Measurements from ENCODE around the gene OR52I1.

OR52I1 gene

GRCh38 chr11:4611986-4612385 lies 18.1 kb downstream of the OR52I1 start:
- no peak for DNase-seq (ENCODE audit: low spot score)

GRCh38 chr11:4615856-4616444 lies 22.1 kb downstream of the OR52I1 start:
- DNase-seq (ENCODE audit: low spot score): no peak

DNA sequence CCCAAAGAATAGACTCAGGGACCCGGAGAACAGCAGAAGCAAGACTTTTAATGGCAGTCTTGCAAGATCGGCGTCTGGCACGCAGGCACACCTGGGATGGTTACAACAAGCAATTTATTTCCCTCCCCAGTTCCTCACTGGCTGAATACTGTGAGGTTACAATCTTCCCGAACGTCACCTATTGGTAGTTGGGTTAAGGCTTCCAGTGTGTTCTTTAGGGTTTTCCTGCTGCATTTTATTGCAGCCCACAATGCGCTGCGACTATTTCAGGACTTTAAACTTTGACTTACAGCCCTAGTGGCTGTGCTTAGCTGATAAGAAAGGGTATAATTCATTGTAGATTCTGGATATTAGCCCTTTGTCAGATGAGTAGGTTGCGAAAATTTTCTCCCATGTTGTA lies 25.7 kb downstream of the OR52I1 start:
- no peak for DNase-seq (ENCODE audit: low spot score)

GRCh38 chr11:4626207-4627099 lies 32.6 kb downstream of the OR52I1 start:
- DNase-seq (ENCODE audit: low spot score): no peak

DNA sequence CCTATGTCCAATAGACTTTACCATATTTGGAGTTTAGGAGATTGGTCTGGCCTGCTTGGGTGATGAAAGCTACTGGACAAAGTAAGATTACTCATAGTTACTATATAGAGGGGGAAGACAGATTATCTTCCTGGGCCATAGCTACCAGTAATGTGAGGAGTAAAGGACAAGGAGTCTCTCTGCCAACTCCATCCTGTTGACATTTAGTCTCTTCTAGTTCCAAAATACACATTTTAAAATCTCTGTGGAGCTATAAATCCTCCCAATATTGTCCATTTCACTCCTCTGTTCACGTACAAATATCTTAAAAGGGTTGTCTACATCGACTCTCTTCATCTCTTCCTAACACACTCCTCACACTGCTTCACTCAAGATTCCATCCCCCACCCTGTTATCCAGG lies 42.3 kb downstream of the OR52I1 start:
- no peak for DNase-seq (ENCODE audit: low spot score)

DNA sequence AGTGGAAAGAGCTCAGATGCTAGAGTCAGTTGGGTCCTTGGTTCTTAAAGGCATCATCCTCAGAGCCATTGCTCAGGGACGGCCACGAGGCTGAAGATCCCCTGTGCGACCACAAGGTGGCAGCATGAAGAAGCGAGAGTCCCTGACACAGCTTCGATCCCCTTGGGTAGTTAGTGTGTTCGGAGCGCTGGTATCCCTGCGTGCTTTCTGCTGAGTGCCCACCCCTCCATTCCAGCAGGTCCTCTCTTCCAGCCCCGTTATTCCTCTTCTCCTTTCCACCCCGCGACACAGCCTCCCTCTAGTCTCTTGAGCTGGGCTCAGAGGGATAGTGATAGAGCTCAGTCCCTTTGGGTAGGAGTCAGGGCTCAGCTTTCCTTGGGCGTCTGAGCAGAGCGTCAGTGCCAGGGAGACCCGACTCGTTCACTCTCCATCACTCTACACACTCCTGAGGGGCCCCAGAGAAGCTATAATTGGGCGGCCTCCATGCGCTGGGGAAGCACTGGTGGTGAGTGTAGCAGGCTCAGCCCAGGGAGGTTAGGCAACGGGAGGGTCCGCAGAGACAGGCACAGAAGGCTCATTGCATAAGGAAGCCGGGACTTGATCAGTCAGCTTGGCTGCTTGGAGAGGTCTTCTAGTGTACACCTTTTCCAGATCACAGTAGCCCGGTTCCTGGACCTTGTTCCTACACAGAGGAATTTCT lies 43.3 kb downstream of the OR52I1 start, which contains the start of gene OR51D1:
OR51D1 (plus strand) TSS at position 516 of the 700 bp plus-strand sequence. CDS start 2,314 bp downstream, outside the sequence.
- no peak for DNase-seq (ENCODE audit: low spot score)

DNA sequence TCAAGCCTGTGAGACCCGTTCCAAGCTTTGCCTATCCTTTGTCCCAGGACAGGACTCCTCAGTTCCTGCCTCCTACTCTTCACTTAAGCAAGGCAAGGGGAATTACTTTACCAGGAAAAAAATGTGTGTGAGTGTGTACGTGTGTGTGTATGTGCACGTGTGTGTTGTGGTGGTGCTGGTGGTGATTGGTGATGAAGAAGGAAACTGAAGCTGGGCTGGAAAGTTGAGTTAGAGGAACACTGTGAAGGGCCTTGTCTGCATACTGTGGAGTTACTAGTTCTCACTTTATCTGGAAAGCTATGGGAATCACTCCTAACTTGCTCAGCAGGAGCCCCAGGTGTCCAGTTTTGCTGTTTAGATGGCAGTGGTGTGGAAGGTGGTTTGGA lies 43.8 kb downstream of the OR52I1 start:
- no peak for DNase-seq (ENCODE audit: low spot score)

DNA sequence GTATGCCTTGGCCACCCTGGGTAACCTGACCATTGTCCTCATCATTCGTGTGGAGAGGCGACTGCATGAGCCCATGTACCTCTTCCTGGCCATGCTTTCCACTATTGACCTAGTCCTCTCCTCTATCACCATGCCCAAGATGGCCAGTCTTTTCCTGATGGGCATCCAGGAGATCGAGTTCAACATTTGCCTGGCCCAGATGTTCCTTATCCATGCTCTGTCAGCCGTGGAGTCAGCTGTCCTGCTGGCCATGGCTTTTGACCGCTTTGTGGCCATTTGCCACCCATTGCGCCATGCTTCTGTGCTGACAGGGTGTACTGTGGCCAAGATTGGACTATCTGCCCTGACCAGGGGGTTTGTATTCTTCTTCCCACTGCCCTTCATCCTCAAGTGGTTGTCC lies 46.1 kb downstream of the OR52I1 start:
- no peak for DNase-seq (ENCODE audit: low spot score)

DNA sequence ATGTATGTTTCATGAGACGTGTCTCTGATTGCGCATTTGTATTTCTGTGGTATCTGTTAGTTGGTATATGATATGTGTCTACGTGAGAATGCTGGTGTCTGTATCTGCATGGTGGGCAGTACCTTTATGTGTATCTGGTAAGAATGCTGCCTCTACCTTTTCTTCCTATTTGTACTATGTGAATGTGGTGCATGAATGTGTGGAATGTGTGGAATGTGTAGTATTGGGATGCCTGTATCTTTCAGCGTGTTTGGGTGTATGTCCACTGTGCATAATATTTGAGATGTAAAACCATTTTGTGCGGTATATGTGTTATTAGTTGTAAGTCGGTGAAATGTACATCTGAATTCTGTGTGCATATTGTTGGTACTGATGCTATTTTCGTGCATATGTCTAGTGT lies 47.7 kb downstream of the OR52I1 start:
- no peak for DNase-seq (ENCODE audit: low spot score)

DNA sequence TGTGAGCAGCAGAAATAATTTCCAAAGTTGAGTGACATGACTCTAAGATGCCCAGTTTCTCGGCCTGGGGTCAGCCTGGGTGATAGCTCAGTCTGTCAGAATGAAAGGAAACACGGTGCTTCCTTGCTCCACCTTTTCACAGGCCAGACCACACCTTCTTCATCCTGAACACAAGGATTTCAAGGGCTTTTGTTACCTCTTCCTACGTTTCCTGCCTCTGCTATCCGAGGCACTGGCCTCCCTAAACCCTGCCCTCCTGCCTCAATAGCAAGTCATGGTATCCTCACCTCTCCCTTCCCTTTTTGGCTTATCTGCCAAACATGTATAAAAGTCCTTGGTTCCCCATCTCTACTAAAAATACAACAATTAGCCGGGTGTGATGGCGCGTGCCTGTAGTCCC lies 48.2 kb downstream of the OR52I1 start:
- no peak for DNase-seq (ENCODE audit: low spot score)

- DNase-seq (ENCODE audit: low spot score): no peak
These were observed 49.2 kb downstream of the OR52I1 start for GRCh38 chr11:4643076-4643475.

GRCh38 chr11:4643682-4644081 lies 49.8 kb downstream of the OR52I1 start, which contains the start of gene OR51E1:
TSS of gene OR51E1 (plus strand) at chr11:4643982. CDS start at chr11:4652527, 8,545 bp downstream.
- DNase-seq (ENCODE audit: low spot score): no peak

DNA sequence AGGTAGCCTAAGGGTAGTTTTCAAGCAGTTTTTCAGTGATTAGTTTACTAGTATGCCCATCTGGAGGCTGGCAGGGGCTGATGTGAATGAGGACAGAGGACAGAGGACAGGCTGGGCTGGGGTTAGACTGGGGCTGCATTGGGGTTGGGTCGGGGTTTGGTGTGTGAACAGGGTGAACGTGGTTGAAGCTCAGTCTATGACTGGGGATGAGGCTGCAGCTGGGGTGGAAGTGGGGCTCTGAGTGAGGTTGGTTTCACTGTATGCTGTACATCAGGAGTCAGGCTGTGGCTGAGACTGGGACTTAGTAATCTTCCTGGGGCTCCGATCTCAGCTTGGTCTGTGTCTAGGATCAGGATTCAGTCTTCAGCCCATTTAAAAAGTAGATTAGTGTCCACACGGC lies 50.4 kb downstream of the OR52I1 start:
- no peak for DNase-seq (ENCODE audit: low spot score)

All from left forelimb (tissue), 1 donor.